SK-N-SH (cell line): ENCODE measurements around the gene HSD11B2. TPM values are rescaled to one million over a fixed set of nuclear protein-coding genes. Genes with fewer than 3 reads are reported as not detected.

Source experiments
- CTCF ChIA-PET: fragments of 300-600, 350-600 bp; formaldehyde crosslinking; extraction: SDS; loops from one replicate; lab custom pipeline; 2021; lab: Yijun Ruan, JAX
- POLR2A ChIA-PET: fragments of 350-600 bp; sonication (Branson Sonifier 250); formaldehyde crosslinking; extraction: SDS; loops from one replicate; lab custom pipeline; 2020; ENCODE audit warnings: antibody characterized with exemption, inconsistent platforms; lab: Yijun Ruan, JAX
- DNase-seq: peaks from one replicate; pipeline ENCODE4 v3.0.0; 2012
- H2AFZ ChIP-seq: fragments of 200-600 bp; sonication (generic); 2 replicates; pipeline ENCODE4 v1.8.1; 2016; ENCODE audit warnings: antibody characterized with exemption, mild to moderate bottlenecking, low read depth
- H3F3A ChIP-seq: fragments of 200-600 bp; sonication (generic); replicated peaks from 2 replicates; pipeline ENCODE3; 2016; ENCODE audit warnings: antibody characterized with exemption, mild to moderate bottlenecking; ENCODE audit not compliant: insufficient read depth
- H3K27ac ChIP-seq, 2 experiments: fragments of 200-500 bp in 1 of 2; fragments of 200-600 bp in 1 of 2; sonication (Bioruptor generic) in 1 of 2; sonication (generic), shearing (Covaris generic) in 1 of 2; 2 replicates each; pipeline versions ENCODE4 v1.5.1 to v1.6.1; 2014 to 2016; ENCODE audit warnings: low read depth in 2 of 2, inconsistent platforms in 1 of 2, low read length in 1 of 2, mild to moderate bottlenecking in 1 of 2, mixed read lengths in 1 of 2
- H3K27me3 ChIP-seq: fragments of 200-600 bp; sonication (generic), shearing (Covaris generic); 2 replicates; pipeline ENCODE4 v1.6.1; 2016; ENCODE audit warnings: mixed run types; ENCODE audit not compliant: insufficient read depth
- H3K36me3 ChIP-seq, 2 experiments: fragments of 200-500 bp in 1 of 2; fragments of 200-600 bp in 1 of 2; sonication (Bioruptor generic) in 1 of 2; sonication (generic) in 1 of 2; replicated peaks in 1 of 2; 2 replicates each; pipeline versions ENCODE3 to v1.5.1; 2014 to 2016; ENCODE audit warnings: low read length in 1 of 2, mild to moderate bottlenecking in 1 of 2; ENCODE audit not compliant: insufficient read depth in 2 of 2, control insufficient read depth in 1 of 2
- H3K4me1 ChIP-seq, 2 experiments: fragments of 200-500 bp in 1 of 2; fragments of 200-600 bp in 1 of 2; sonication (Bioruptor generic) in 1 of 2; sonication (generic), shearing (Covaris generic) in 1 of 2; 2 replicates each; pipeline versions ENCODE4 v1.5.1 to v1.6.1; 2014 to 2016; ENCODE audit warnings: low read depth in 1 of 2, low read length in 1 of 2, mixed run types in 1 of 2; ENCODE audit not compliant: insufficient read depth in 2 of 2, control insufficient read depth in 1 of 2
- H3K4me2 ChIP-seq: fragments of 200-600 bp; sonication (generic), shearing (Covaris generic); 2 replicates; pipeline ENCODE4 v1.6.1; 2017; ENCODE audit warnings: mixed run types
- H3K4me3 ChIP-seq, 2 experiments: fragments of 200-500 bp in 1 of 2; fragments of 200-600 bp in 1 of 2; sonication (Bioruptor generic) in 1 of 2; sonication (generic), shearing (Covaris generic) in 1 of 2; 2 replicates each; pipeline versions ENCODE4 v1.5.1 to v1.8.1; 2014 to 2016; ENCODE audit warnings: low read depth in 2 of 2, inconsistent platforms in 1 of 2, low read length in 1 of 2, mild to moderate bottlenecking in 1 of 2, mixed read lengths in 1 of 2, moderate library complexity in 1 of 2
- H3K79me2 ChIP-seq: fragments of 200-600 bp; sonication (generic); 2 replicates; pipeline ENCODE4 v1.8.1; 2017; ENCODE audit warnings: mild to moderate bottlenecking; ENCODE audit not compliant: insufficient read depth
- H3K9ac ChIP-seq: fragments of 200-600 bp; sonication (generic); 2 replicates; pipeline ENCODE4 v1.6.1; 2017; ENCODE audit warnings: mixed run types
- H3K9me2 ChIP-seq: fragments of 200-600 bp; sonication (generic); 2 replicates; pipeline ENCODE4 v1.6.1; 2017; ENCODE audit warnings: mixed run types
- H3K9me3 ChIP-seq: fragments of 200-600 bp; sonication (generic); 2 replicates; pipeline ENCODE4 v1.6.1; 2017; ENCODE audit warnings: mixed run types, mild to moderate bottlenecking, moderate library complexity
- H4K20me1 ChIP-seq: fragments of 200-600 bp; sonication (generic); 2 replicates; pipeline ENCODE4 v1.6.1; 2017; ENCODE audit warnings: mild to moderate bottlenecking, mixed run types; ENCODE audit not compliant: insufficient read depth
- EP300 ChIP-seq, 2 experiments: IDR thresholded peaks; 2 replicates each; pipeline versions ENCODE4 v1.4.0 to v1.6.1; 2012; ENCODE audit warnings: borderline replicate concordance in 1 of 2, low read depth in 1 of 2, low read length in 1 of 2
- FOXJ3 ChIP-seq: sonication (generic); formaldehyde crosslinking; IDR thresholded peaks from 2 replicates; pipeline ENCODE4 v1.5.1; 2020; ENCODE audit warnings: mild to moderate bottlenecking, missing genetic modification reagents
- GABPA ChIP-seq: IDR thresholded peaks from 2 replicates; pipeline ENCODE4 v1.4.0; 2012; ENCODE audit warnings: low read depth, mild to moderate bottlenecking
- NRF1 ChIP-seq: IDR thresholded peaks from 2 replicates; pipeline ENCODE4 v1.6.1; 2012; ENCODE audit warnings: low read depth, mild to moderate bottlenecking, low read length
- PBX3 ChIP-seq: IDR thresholded peaks from 2 replicates; pipeline ENCODE4; 2012
- SMC3 ChIP-seq: IDR thresholded peaks from 2 replicates; pipeline ENCODE4 v1.6.1; 2012; ENCODE audit warnings: low read depth, low read length, improper control_type of control experiment
- USF1 ChIP-seq: IDR thresholded peaks from 2 replicates; pipeline ENCODE4 v1.4.0; 2012; ENCODE audit warnings: low read depth, borderline replicate concordance
- ZBTB33 ChIP-seq: IDR thresholded peaks from 2 replicates; pipeline ENCODE4 v1.4.0; 2012; ENCODE audit warnings: low read depth, borderline replicate concordance
- WGBS: methylation state at CpG from one replicate; pipeline ENCODE4 v1.1.6; 2017; ENCODE audit warnings: low lambda C conversion rate; 5-methylcytosine and 5-hydroxymethylcytosine counted together
- polyA plus RNA-seq, 3 experiments: library from polyadenylated mRNA; depleted of rRNA; stranded (reverse); fragments of >200 nt; gene quantifications; 2 replicates each; pipeline ENCODE4 v1.2.3, GENCODE V29; 2012

The HSD11B2 gene
- polyA plus RNA-seq, 1 of the 3 experiments (the other 2 are of a cell fraction), result 0.23 TPM

- Histone ChIP-seq H3K36me3 (no peaks in the 10 kb centered on the region), H3F3A (no peaks in the 10 kb centered on the region), H3K27ac (no peak overlapping the region), H3K9me3 (no peaks in the 10 kb centered on the region), H4K20me1 (no peaks in the 10 kb centered on the region), H3K9me2 (no peaks in the 10 kb centered on the region), H3K9ac (no peak overlapping the region), H3K4me3 (no peak overlapping the region), H3K79me2 (no peaks in the 10 kb centered on the region), H3K4me2 (no peak overlapping the region), H2AFZ (no peak overlapping the region), H3K27me3 (no peaks in the 10 kb centered on the region; the same call in 1 of the 2 replicates), H3K4me1 (no peaks in the 10 kb centered on the region)
- TF ChIP-seq SMC3 (no peak), EP300 (IDR thresholded peaks at IDR 0.05; ENCODE audit: borderline replicate concordance in 1 of 2, low read depth in 1 of 2, low read length in 1 of 2) (no peak), USF1 (no peak), NRF1 (no peak), ZBTB33 (no peak), GABPA (no peak)
- WGBS, result 79% methylated on average over 5 of the region's 5 CpGs
- no peak for DNase-seq
- CTCF ChIA-PET, result interaction anchor here (1.0 to 1.2 kb wide), 4 partner anchors 19 to 139 kb away, joined by 3 to 4 read pairs (median 3); partner anchors contain the start of genes ATP6V0D1 and CTCF
- POLR2A ChIA-PET, result no interaction called here
Measured at GRCh38 chr16:67423015-67423414, 7.9 kb upstream of the HSD11B2 start.

DNA sequence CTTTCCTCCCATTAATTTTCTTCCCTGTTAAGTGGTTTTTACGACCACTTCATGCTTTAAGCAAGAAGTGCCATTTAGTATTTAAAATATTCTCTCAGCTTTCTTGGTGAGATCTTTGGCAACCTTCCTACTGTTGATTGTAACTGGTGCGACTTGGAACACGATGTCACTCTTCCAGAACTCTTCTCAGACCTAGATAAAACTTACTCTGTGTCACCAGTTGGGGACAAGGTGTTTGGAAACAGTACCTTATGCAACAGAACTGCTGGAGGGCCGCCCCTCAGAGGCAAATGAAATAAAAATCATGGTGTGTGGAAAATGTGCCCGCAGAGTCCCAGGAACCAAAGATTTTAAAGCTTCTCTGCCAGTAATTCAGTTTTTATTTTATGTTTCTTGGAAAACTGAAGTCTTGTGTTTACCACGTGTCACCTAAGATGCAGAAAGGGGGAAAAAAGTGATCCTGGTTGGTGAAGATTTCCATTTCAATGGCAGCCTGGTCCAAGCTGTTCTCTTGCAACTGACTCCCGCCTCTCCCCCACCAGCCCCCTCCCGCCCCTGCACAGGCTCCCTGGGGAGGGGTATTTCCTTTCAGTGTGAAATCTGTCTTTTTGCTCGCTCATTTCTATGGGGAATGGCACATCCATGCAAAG is 7.2 kb upstream of the HSD11B2 start:
- POLR2A ChIA-PET, result no interaction called here
- no peaks in the 10 kb centered on the region for H3K36me3 ChIP-seq
- H4K20me1 ChIP-seq, result no peaks in the 10 kb centered on the region
- no peaks in the 10 kb centered on the region for H3K9me2 ChIP-seq
- no peak overlapping the region for H3K4me3 ChIP-seq
- no peak overlapping the region for H2AFZ ChIP-seq
- no peak overlapping the region for H3K4me2 ChIP-seq
- no peaks in the 10 kb centered on the region for H3F3A ChIP-seq
- 76% methylated on average over 9 of the region's 9 CpGs for WGBS
- no peak overlapping the region for H3K27ac ChIP-seq
- no peak overlapping the region for H3K9ac ChIP-seq
- H3K27me3 ChIP-seq, result no peaks in the 10 kb centered on the region; the same call in 1 of the 2 replicates
- no peak for DNase-seq
- no peak for TF ChIP-seq PBX3
- TF ChIP-seq FOXJ3 (CRISPR knock-in tag), result no peak
- H3K79me2 ChIP-seq, result no peaks in the 10 kb centered on the region
- H3K4me1 ChIP-seq, result peaks cover 0 to 3% of the 10 kb centered on the region in 2 experiments; a peak in 1 of 4 replicates
- CTCF ChIA-PET, result interaction anchor here (0.9 to 5.9 kb wide), 7 partner anchors 6 to 138 kb away, joined by 3 to 76 read pairs (median 3); partner anchors contain the start of genes ATP6V0D1, CTCF, KCTD19 and LRRC36
- H3K9me3 ChIP-seq, result no peaks in the 10 kb centered on the region
